ENCODE measurements around the gene PHF21A. TPM values are rescaled to one million over a fixed set of nuclear protein-coding genes. Genes with fewer than 3 reads are reported as not detected.

PHF21A gene
- total RNA-seq, 1 experiment from 2014 or later: 29.4 TPM

- no peaks in the 10 kb centered on the region for H3K9me3 Mint-ChIP-seq
- H3K36me3 Mint-ChIP-seq: peaks cover 28% of the 10 kb centered on the region
- TF ChIP-seq RORB (CRISPR knock-in tag; IDR thresholded peaks at IDR 0.05) (no peak), ETV6 (CRISPR knock-in tag; IDR thresholded peaks at IDR 0.05) (no peak), SMAD3 (CRISPR knock-in tag; IDR thresholded peaks at IDR 0.05; ENCODE audit: borderline replicate concordance) (no peak), CREB1 (CRISPR knock-in tag; IDR thresholded peaks at IDR 0.05) (no peak), ZNF671 (CRISPR knock-in tag; IDR thresholded peaks at IDR 0.05) (no peak), FOXP4 (CRISPR knock-in tag; IDR thresholded peaks at IDR 0.05) (no peak), ATF1 (CRISPR knock-in tag; IDR thresholded peaks at IDR 0.05) (no peak), ZNF138 (CRISPR knock-in tag; conservative IDR thresholded peaks at IDR 0.05) (no peak), IRF2 (CRISPR knock-in tag; IDR thresholded peaks at IDR 0.05; ENCODE audit: borderline replicate concordance, low read depth) (no peak), CBFB (CRISPR knock-in tag; IDR thresholded peaks at IDR 0.05; ENCODE audit: low read depth) (no peak), GTF2I (CRISPR knock-in tag; conservative IDR thresholded peaks at IDR 0.05) (no peak), ZBTB43 (CRISPR knock-in tag; IDR thresholded peaks at IDR 0.05) (no peak)
- TF ChIP-seq, protein P1, sequence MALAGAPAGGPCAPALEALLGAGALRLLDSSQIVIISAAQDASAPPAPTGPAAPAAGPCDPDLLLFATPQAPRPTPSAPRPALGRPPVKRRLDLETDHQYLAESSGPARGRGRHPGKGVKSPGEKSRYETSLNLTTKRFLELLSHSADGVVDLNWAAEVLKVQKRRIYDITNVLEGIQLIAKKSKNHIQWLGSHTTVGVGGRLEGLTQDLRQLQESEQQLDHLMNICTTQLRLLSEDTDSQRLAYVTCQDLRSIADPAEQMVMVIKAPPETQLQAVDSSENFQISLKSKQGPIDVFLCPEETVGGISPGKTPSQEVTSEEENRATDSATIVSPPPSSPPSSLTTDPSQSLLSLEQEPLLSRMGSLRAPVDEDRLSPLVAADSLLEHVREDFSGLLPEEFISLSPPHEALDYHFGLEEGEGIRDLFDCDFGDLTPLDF (CRISPR knock-in tag; IDR thresholded peaks at IDR 0.05): no peak
- TF ChIP-seq, protein P2, sequence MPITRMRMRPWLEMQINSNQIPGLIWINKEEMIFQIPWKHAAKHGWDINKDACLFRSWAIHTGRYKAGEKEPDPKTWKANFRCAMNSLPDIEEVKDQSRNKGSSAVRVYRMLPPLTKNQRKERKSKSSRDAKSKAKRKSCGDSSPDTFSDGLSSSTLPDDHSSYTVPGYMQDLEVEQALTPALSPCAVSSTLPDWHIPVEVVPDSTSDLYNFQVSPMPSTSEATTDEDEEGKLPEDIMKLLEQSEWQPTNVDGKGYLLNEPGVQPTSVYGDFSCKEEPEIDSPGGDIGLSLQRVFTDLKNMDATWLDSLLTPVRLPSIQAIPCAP (CRISPR knock-in tag; IDR thresholded peaks at IDR 0.05): no peak
- ATAC-seq: no peak; the same call in 1 of the 2 replicates
- H3K27me3 Mint-ChIP-seq (ENCODE audit: low read depth): no peaks in the 10 kb centered on the region
- CTCF ChIA-PET: interaction anchor here (0.6 to 2.5 kb wide), 10 partner anchors 10 to 1922 kb away, joined by 3 to 15 read pairs (median 4); no protein-coding TSS in a partner anchor
- H3K4me1 Mint-ChIP-seq: no peaks in the 10 kb centered on the region; the same call in 1 of the 2 replicates
- peak overlapping the region; percentile 60 for H3K27ac Mint-ChIP-seq
- no peak for DNase-seq (ENCODE audit: low spot score)
- H3K4me3 Mint-ChIP-seq: no peak overlapping the region
- POLR2A ChIA-PET: interaction anchor here (1.7 kb wide), 1 partner anchor 8 kb away, joined by 6 read pairs; the partner anchor contains the start of gene LARGE2
Measured at GRCh38 chr11:45930031-45930794, 191.0 kb downstream of the PHF21A start.

- no peak overlapping the region for H3K4me3 Mint-ChIP-seq
- H3K36me3 Mint-ChIP-seq: peaks cover 28% of the 10 kb centered on the region
- no peak for ATAC-seq
- CTCF ChIA-PET: interaction anchor here (0.6 to 2.5 kb wide), 6 partner anchors 36 to 104 kb away, joined by 3 to 15 read pairs (median 6); no protein-coding TSS in a partner anchor
- no peak for TF ChIP-seq ELF4 (CRISPR knock-in tag; IDR thresholded peaks at IDR 0.05; ENCODE audit: low read depth)
- H3K27me3 Mint-ChIP-seq (ENCODE audit: low read depth): no peaks in the 10 kb centered on the region
- no peak for DNase-seq (ENCODE audit: low spot score)
- peaks cover under 1% of the 10 kb centered on the region for H3K4me1 Mint-ChIP-seq
- POLR2A ChIA-PET: interaction anchor here (0.7 kb wide), 1 partner anchor 54 kb away, joined by 11 read pairs; no protein-coding TSS in a partner anchor
- peak overlapping the region; percentile 60; the same call in 1 of the 2 replicates for H3K27ac Mint-ChIP-seq
- no peaks in the 10 kb centered on the region for H3K9me3 Mint-ChIP-seq
Measured at GRCh38 chr11:45929486-45930030, 191.7 kb downstream of the PHF21A start.

Measured in WTC11 (cell line).